ENCODE results near the gene PKP3. TPM values are rescaled to one million over a fixed set of nuclear protein-coding genes. Genes with fewer than 3 reads are reported as not detected.
"Not testable (repeated sequence)": the region's sequence is repeated elsewhere in the genome, so short reads cannot be mapped to it uniquely, and the experiment has no call there.

PKP3 gene
- total RNA-seq, 2 experiments from 2014 or later: not detected

DNA sequence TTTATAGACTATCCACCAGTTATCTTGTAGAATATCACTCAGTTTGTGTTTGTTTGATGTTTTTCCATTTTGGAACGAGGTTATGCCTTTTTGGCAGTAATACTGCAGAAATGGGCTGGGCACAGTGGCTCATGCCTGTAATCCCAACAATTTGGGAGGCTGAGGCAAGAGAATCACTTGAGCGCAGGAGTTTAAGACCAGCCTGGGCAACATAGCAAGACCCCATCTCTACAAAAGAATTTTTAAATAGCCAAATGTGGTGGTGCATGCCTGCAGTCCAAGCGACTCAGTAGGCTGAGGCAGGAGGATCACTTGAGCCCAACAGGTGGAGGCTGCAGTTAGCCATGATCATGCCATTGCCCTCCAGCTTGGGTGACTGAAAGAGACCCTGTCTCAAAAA lies 47.5 kb upstream of the PKP3 start:
- Histone ChIP-seq H3K36me3 (ENCODE audit: insufficient read depth, low read length) (no peaks in the 10 kb centered on the region), H3K9me3 (ENCODE audit: low read length) (no peaks in the 10 kb centered on the region), H3K9me2 (ENCODE audit: insufficient read depth, low read length) (no peaks in the 10 kb centered on the region), H3K4me2 (ENCODE audit: low read length) (no peak overlapping the region), H3K4me3 (ENCODE audit: low read depth, low read length, poor library complexity, severe bottlenecking) (no peak overlapping the region), H2AFZ (ENCODE audit: low read length) (no peak overlapping the region), H4K20me1 (ENCODE audit: insufficient read depth, low read length) (no peaks in the 10 kb centered on the region), H3K4me1 (ENCODE audit: insufficient read depth, low read length, poor library complexity, severe bottlenecking) (peaks cover 54% of the 10 kb centered on the region), H3K27ac (ENCODE audit: low read depth, low read length, poor library complexity, severe bottlenecking) (no peak overlapping the region), H3K79me2 (ENCODE audit: insufficient read depth, low read depth, low read length) (no peaks in the 10 kb centered on the region)
- ChIA-PET POLR2A (interaction anchor here (2.9 to 3.0 kb wide), 2 partner anchors 17 kb away, joined by 19 to 20 read pairs; no protein-coding TSS in a partner anchor), CTCF (ENCODE audit: unreplicated experiment) (no interaction called here)
- intact Hi-C loops (cut with micrococcal nuclease; ENCODE audit: unreplicated experiment): loop anchor here (10.0 kb wide), 1 partner anchor 1178 kb away; no protein-coding TSS in a partner anchor
- no TSS peak for BruUV-seq (replicated peaks)
- no peak for DNase-seq (ENCODE audit: low spot score)
- TF ChIP-seq EZH2phosphoT487 (IDR thresholded peaks at IDR 0.05; ENCODE audit: borderline replicate concordance, low read depth, low read length): no peak
- TF ChIP-seq, protein P1, sequence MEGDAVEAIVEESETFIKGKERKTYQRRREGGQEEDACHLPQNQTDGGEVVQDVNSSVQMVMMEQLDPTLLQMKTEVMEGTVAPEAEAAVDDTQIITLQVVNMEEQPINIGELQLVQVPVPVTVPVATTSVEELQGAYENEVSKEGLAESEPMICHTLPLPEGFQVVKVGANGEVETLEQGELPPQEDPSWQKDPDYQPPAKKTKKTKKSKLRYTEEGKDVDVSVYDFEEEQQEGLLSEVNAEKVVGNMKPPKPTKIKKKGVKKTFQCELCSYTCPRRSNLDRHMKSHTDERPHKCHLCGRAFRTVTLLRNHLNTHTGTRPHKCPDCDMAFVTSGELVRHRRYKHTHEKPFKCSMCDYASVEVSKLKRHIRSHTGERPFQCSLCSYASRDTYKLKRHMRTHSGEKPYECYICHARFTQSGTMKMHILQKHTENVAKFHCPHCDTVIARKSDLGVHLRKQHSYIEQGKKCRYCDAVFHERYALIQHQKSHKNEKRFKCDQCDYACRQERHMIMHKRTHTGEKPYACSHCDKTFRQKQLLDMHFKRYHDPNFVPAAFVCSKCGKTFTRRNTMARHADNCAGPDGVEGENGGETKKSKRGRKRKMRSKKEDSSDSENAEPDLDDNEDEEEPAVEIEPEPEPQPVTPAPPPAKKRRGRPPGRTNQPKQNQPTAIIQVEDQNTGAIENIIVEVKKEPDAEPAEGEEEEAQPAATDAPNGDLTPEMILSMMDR (conservative IDR thresholded peaks at IDR 0.05; ENCODE audit: low read length): no peak

- H3K9me2 ChIP-seq (ENCODE audit: insufficient read depth, low read length); H3K9me3 ChIP-seq (ENCODE audit: low read length); H3K4me3 ChIP-seq (ENCODE audit: low read depth, low read length, poor library complexity, severe bottlenecking); H4K20me1 ChIP-seq (ENCODE audit: insufficient read depth, low read length); BruUV-seq (replicated peaks); DNase-seq (ENCODE audit: low spot score); H3K27ac ChIP-seq (ENCODE audit: low read depth, low read length, poor library complexity, severe bottlenecking); CTCF ChIA-PET (ENCODE audit: unreplicated experiment); H3K36me3 ChIP-seq (ENCODE audit: insufficient read depth, low read length); H2AFZ ChIP-seq (ENCODE audit: low read length); H3K79me2 ChIP-seq (ENCODE audit: insufficient read depth, low read depth, low read length): not testable (repeated sequence)
- Histone ChIP-seq H3K4me2 (ENCODE audit: low read length) (0 out of 2 replicates have a peak overlapping the region, but pooled peaks have one; percentile 61), H3K4me1 (ENCODE audit: insufficient read depth, low read length, poor library complexity, severe bottlenecking) (peaks cover 58% of the 10 kb centered on the region)
- intact Hi-C loops (cut with micrococcal nuclease; ENCODE audit: unreplicated experiment): loop anchor here (10.0 kb wide), 1 partner anchor 1175 kb away; no protein-coding TSS in a partner anchor
- POLR2A ChIA-PET: interaction anchor here (0.9 to 3.0 kb wide), 5 partner anchors 10 to 89 kb away, joined by 3 to 21 read pairs (median 6); no protein-coding TSS in a partner anchor
Observed at GRCh38 chr11:349270-349954, 44.6 kb upstream of the PKP3 start.

DNA sequence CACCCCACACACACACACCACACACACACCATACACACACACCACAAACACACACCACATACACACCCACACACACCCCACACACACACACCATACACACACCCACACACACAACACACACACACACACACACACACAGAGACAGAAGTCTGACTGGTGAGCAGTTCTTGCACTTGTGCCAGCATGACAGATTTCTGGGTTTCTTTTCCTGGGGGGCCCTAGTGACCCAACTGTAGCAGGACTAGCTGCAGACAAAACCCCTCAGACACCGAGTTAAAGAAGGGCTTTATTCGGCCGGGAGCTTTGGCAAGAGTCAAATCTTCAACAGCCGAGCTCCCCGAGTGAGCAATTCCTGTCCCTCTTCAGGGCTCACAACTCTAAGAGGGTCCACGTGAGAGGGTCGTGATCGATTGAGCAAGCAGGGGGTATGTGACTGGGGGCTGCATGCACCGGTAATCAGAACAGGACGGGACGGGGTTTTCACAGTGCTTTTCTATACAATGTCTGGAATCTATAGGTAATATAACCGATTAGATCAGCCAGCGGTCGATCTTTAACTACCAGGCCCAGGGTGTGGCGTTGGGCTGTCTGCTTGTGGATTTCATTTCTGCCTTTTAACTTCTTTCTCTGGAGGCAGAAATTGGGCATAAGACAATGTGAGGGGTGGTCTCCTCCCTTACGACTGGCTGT lies 43.8 kb upstream of the PKP3 start:
- Histone ChIP-seq H3K4me1 (ENCODE audit: insufficient read depth, low read length, poor library complexity, severe bottlenecking) (peaks cover 66% of the 10 kb centered on the region), H3K27ac (ENCODE audit: low read depth, low read length, poor library complexity, severe bottlenecking) (peak overlapping the region; percentile 52), H3K4me2 (ENCODE audit: low read length) (peak overlapping the region; percentile 55), H2AFZ (ENCODE audit: low read length) (peak overlapping the region; percentile 77)
- H3K9me2 ChIP-seq (ENCODE audit: insufficient read depth, low read length); H3K4me3 ChIP-seq (ENCODE audit: low read depth, low read length, poor library complexity, severe bottlenecking); CTCF ChIA-PET (ENCODE audit: unreplicated experiment); H4K20me1 ChIP-seq (ENCODE audit: insufficient read depth, low read length); H3K79me2 ChIP-seq (ENCODE audit: insufficient read depth, low read depth, low read length); BruUV-seq (replicated peaks); H3K36me3 ChIP-seq (ENCODE audit: insufficient read depth, low read length); DNase-seq (ENCODE audit: low spot score); intact Hi-C loops (cut with micrococcal nuclease; ENCODE audit: unreplicated experiment); H3K9me3 ChIP-seq (ENCODE audit: low read length): not testable (repeated sequence)
- POLR2A ChIA-PET: interaction anchor here (0.9 to 1.4 kb wide), 2 partner anchors 10 to 21 kb away, joined by 3 to 6 read pairs; no protein-coding TSS in a partner anchor
